Measurements from ENCODE around the gene HK1.

Gene HK1

GRCh38 chr10:69406816-69407580 is 128.7 kb downstream of the HK1 start:
- ChIA-PET CTCF (interaction anchor here (0.6 to 4.3 kb wide), 20 partner anchors 9 to 307 kb away, joined by 3 to 49 read pairs (median 4); no protein-coding TSS in a partner anchor), POLR2A (interaction anchor here (0.6 to 0.8 kb wide), 2 partner anchors 178 to 297 kb away, joined by 3 to 4 read pairs; no protein-coding TSS in a partner anchor)
- H3K27ac ChIP-seq (ENCODE audit: insufficient read depth in 1 of 2, low read depth in 1 of 2, low read length in 2 of 2, poor library complexity in 1 of 2, severe bottlenecking in 2 of 2) = no peak overlapping the region
- WGBS (ENCODE audit: insufficient coverage) = 90% methylated on average over 5 of the region's 6 CpGs
- H3K4me3 ChIP-seq (ENCODE audit: control insufficient read depth in 1 of 7, extremely low read depth in 1 of 7, insufficient read depth in 4 of 7, low read depth in 2 of 7, low read length in 6 of 7) = no peak overlapping the region
- H3K9me3 ChIP-seq (ENCODE audit: control extremely low read depth in 1 of 5, control insufficient read depth in 4 of 5, insufficient read depth in 2 of 5, low read depth in 1 of 5, low read length in 4 of 5) = no peaks in the 10 kb centered on the region
- peaks cover 0 to 18% (median 13%) of the 10 kb centered on the region in 4 experiments for H3K4me1 ChIP-seq (ENCODE audit: control extremely low read depth in 1 of 4, control insufficient read depth in 4 of 4, insufficient read depth in 4 of 4, low read length in 3 of 4)
- H3K27me3 ChIP-seq (replicated peaks in 2 of 5; ENCODE audit: control insufficient read depth in 4 of 5, insufficient read depth in 5 of 5, low read length in 4 of 5) = no peaks in the 10 kb centered on the region
- peaks cover 2 to 13% (median 4%) of the 10 kb centered on the region in 4 experiments for H3K36me3 ChIP-seq (ENCODE audit: control insufficient read depth in 4 of 4, insufficient read depth in 4 of 4, low read length in 3 of 4)
- no peak for DNase-seq

- Histone ChIP-seq H3K9me3 (ENCODE audit: control extremely low read depth in 1 of 5, control insufficient read depth in 4 of 5, insufficient read depth in 2 of 5, low read depth in 1 of 5, low read length in 4 of 5) (no peaks in the 10 kb centered on the region), H3K36me3 (ENCODE audit: control insufficient read depth in 4 of 4, insufficient read depth in 4 of 4, low read length in 3 of 4) (peaks cover under 1 to 9% (median 4%) of the 10 kb centered on the region in 4 experiments), H3K27ac (ENCODE audit: insufficient read depth in 1 of 2, low read depth in 1 of 2, low read length in 2 of 2, poor library complexity in 1 of 2, severe bottlenecking in 2 of 2) (no peak overlapping the region), H3K4me3 (ENCODE audit: control insufficient read depth in 1 of 7, extremely low read depth in 1 of 7, insufficient read depth in 4 of 7, low read depth in 2 of 7, low read length in 6 of 7) (peak overlapping the region in 1 of 7 experiments; percentile 60), H3K4me1 (ENCODE audit: control extremely low read depth in 1 of 4, control insufficient read depth in 4 of 4, insufficient read depth in 4 of 4, low read length in 3 of 4) (peaks cover 0 to 20% (median 13%) of the 10 kb centered on the region in 4 experiments), H3K27me3 (replicated peaks in 2 of 5; ENCODE audit: control insufficient read depth in 4 of 5, insufficient read depth in 5 of 5, low read length in 4 of 5) (no peaks in the 10 kb centered on the region)
- ChIA-PET CTCF (interaction anchor here (0.5 to 4.3 kb wide), 31 partner anchors 10 to 1229 kb away, joined by 3 to 49 read pairs (median 4); no protein-coding TSS in a partner anchor), POLR2A (interaction anchor here (0.5 to 0.8 kb wide), 3 partner anchors 168 to 296 kb away, joined by 3 to 4 read pairs (median 3); no protein-coding TSS in a partner anchor)
- 56% methylated on average over 11 of the region's 14 CpGs for WGBS (ENCODE audit: insufficient coverage)
- DNase-seq = peak; percentile 42 to 73 (median 70)
These were observed 129.5 kb downstream of the HK1 start for GRCh38 chr10:69407621-69408301.

DNA sequence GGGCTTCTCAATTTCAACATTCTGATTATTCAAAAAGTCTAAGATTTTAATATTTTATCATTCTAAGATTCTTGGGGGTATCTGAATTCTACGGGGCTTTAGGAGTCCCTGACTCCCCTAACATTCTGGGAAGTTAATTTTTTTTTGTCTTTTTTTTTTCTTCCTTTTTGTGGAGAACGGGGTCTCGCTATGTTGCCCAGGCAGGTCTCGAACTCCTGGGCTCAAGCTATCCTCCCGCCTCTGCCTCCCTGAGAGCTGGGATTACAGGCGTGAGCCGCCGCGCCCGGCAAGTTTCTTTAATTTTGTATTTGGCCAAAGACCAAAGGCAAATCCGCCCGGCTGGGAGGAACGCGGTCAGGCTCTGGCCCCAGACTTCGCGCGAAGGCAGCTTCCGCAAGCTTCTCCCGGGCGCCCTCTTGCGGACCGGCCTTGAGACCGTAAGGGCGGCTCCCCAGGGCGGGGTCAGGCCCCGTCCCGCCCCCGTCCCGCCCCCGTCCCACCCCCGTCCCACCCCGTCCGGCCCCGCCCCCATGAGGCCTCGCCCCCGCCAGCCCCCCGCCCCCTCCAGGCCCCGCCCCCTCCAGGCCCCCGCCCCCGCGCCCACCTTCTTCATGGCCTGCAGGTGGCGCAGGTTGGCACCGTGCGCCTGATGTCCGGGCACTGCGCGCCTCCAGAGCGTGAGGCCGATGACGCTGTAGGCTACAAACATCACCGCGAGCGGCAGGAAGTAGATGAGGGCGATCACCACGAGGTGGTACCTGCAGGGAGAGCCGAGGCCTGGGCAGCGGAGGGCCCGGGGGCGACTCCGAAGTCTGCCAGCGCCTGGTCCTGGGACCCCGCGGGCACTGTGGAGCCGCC is 130.3 kb downstream of the HK1 start:
- no peak overlapping the region for H3K27ac ChIP-seq (ENCODE audit: insufficient read depth in 1 of 2, low read depth in 1 of 2, low read length in 2 of 2, poor library complexity in 1 of 2, severe bottlenecking in 2 of 2)
- H3K36me3 ChIP-seq (ENCODE audit: control insufficient read depth in 4 of 4, insufficient read depth in 4 of 4, low read length in 3 of 4) = peaks cover 0 to 4% (median 2%) of the 10 kb centered on the region in 4 experiments
- ChIA-PET CTCF (interaction anchor here (0.5 to 4.3 kb wide), 20 partner anchors 10 to 1230 kb away, joined by 3 to 49 read pairs (median 4); no protein-coding TSS in a partner anchor), POLR2A (interaction anchor here (0.5 kb wide), 1 partner anchor 169 kb away, joined by 3 read pairs; no protein-coding TSS in a partner anchor)
- peaks cover 0 to 20% (median 13%) of the 10 kb centered on the region in 4 experiments for H3K4me1 ChIP-seq (ENCODE audit: control extremely low read depth in 1 of 4, control insufficient read depth in 4 of 4, insufficient read depth in 4 of 4, low read length in 3 of 4)
- DNase-seq = peak; percentile 91 to 95 (median 95)
- WGBS (ENCODE audit: insufficient coverage) = 1% methylated on average over 28 of the region's 64 CpGs
- H3K9me3 ChIP-seq (ENCODE audit: control extremely low read depth in 1 of 5, control insufficient read depth in 4 of 5, insufficient read depth in 2 of 5, low read depth in 1 of 5, low read length in 4 of 5) = no peaks in the 10 kb centered on the region
- peak overlapping the region in 4 of 7 experiments; percentile 29 to 62 (median 46) for H3K4me3 ChIP-seq (ENCODE audit: control insufficient read depth in 1 of 7, extremely low read depth in 1 of 7, insufficient read depth in 4 of 7, low read depth in 2 of 7, low read length in 6 of 7)
- no peaks in the 10 kb centered on the region for H3K27me3 ChIP-seq (replicated peaks in 2 of 5; ENCODE audit: control insufficient read depth in 4 of 5, insufficient read depth in 5 of 5, low read length in 4 of 5)

- Histone ChIP-seq H3K4me1 (ENCODE audit: control extremely low read depth in 1 of 4, control insufficient read depth in 4 of 4, insufficient read depth in 4 of 4, low read length in 3 of 4) (peaks cover 0 to 20% (median 13%) of the 10 kb centered on the region in 4 experiments), H3K27ac (ENCODE audit: insufficient read depth in 1 of 2, low read depth in 1 of 2, low read length in 2 of 2, poor library complexity in 1 of 2, severe bottlenecking in 2 of 2) (no peak overlapping the region), H3K9me3 (ENCODE audit: control extremely low read depth in 1 of 5, control insufficient read depth in 4 of 5, insufficient read depth in 2 of 5, low read depth in 1 of 5, low read length in 4 of 5) (no peaks in the 10 kb centered on the region), H3K36me3 (ENCODE audit: control insufficient read depth in 4 of 4, insufficient read depth in 4 of 4, low read length in 3 of 4) (peaks cover 0 to 2% (median under 1%) of the 10 kb centered on the region in 4 experiments), H3K4me3 (ENCODE audit: control insufficient read depth in 1 of 7, extremely low read depth in 1 of 7, insufficient read depth in 4 of 7, low read depth in 2 of 7, low read length in 6 of 7) (peak overlapping the region in 2 of 7 experiments; percentile 51 to 62), H3K27me3 (replicated peaks in 2 of 5; ENCODE audit: control insufficient read depth in 4 of 5, insufficient read depth in 5 of 5, low read length in 4 of 5) (no peaks in the 10 kb centered on the region)
- CTCF ChIA-PET = interaction anchor here (1.1 to 2.9 kb wide), 3 partner anchors 15 to 226 kb away, joined by 3 to 29 read pairs (median 6); no protein-coding TSS in a partner anchor
- POLR2A ChIA-PET = no interaction called here
- DNase-seq = no peak
- 6% methylated on average over 3 of the region's 7 CpGs for WGBS (ENCODE audit: insufficient coverage)
These were observed 130.8 kb downstream of the HK1 start for GRCh38 chr10:69409176-69409495.

DNA sequence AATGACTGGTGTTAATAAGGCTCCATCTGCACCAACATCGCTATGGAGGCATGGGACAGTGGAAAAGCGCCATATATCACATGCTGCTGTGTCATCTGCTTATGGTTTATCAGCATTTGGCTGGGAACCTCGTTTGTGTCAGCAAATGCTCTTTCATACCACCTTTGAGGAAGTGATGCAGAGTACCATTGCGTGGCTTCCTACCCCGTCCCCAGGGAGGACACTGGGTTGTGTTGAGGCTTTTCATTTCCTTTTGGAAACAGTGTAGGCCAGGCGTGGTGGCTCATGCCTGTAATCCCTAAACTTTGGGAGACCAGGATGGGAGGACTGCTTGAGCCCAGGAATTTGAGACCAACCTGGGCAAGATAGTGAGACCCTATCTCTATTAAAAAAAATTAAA is 131.7 kb downstream of the HK1 start:
- 51% methylated on average over 6 of the region's 6 CpGs for WGBS (ENCODE audit: insufficient coverage)
- no peak overlapping the region for H3K27ac ChIP-seq (ENCODE audit: insufficient read depth in 1 of 2, low read depth in 1 of 2, low read length in 2 of 2, poor library complexity in 1 of 2, severe bottlenecking in 2 of 2)
- CTCF ChIA-PET = interaction anchor here (0.7 to 2.0 kb wide), 2 partner anchors 97 to 228 kb away, joined by 4 to 14 read pairs; no protein-coding TSS in a partner anchor

DNA sequence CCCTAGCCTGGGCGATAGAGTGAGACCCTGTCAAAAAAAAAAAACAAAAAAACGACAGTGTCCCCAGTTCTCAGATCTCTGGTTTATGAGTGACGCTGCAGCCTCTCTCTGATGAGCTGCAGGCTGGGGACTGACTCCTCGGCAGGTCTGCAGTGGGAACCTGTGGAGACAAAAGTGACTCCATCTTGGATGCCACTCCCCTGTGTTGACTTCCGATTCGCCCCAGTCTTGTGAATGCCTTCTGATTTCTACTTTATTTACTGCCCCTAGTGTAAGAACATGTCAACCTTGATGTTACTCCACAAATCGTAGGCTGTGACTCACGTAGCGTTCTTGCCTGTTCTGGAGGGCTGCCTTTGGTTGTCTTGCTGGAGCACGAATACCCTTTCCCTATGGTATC is 132.2 kb downstream of the HK1 start:
- no peak overlapping the region for H3K27ac ChIP-seq (ENCODE audit: insufficient read depth in 1 of 2, low read depth in 1 of 2, low read length in 2 of 2, poor library complexity in 1 of 2, severe bottlenecking in 2 of 2)
- H3K27me3 ChIP-seq (replicated peaks in 2 of 5; ENCODE audit: control insufficient read depth in 4 of 5, insufficient read depth in 5 of 5, low read length in 4 of 5) = no peaks in the 10 kb centered on the region
- H3K4me1 ChIP-seq (ENCODE audit: control extremely low read depth in 1 of 4, control insufficient read depth in 4 of 4, insufficient read depth in 4 of 4, low read length in 3 of 4) = peaks cover 0 to 20% (median 13%) of the 10 kb centered on the region in 4 experiments
- H3K9me3 ChIP-seq (ENCODE audit: control extremely low read depth in 1 of 5, control insufficient read depth in 4 of 5, insufficient read depth in 2 of 5, low read depth in 1 of 5, low read length in 4 of 5) = no peaks in the 10 kb centered on the region
- H3K4me3 ChIP-seq (ENCODE audit: control insufficient read depth in 1 of 7, extremely low read depth in 1 of 7, insufficient read depth in 4 of 7, low read depth in 2 of 7, low read length in 6 of 7) = no peak overlapping the region
- ChIA-PET POLR2A (no interaction called here), CTCF (interaction anchor here (0.7 to 2.0 kb wide), 3 partner anchors 28 to 228 kb away, joined by 3 to 14 read pairs (median 4); no protein-coding TSS in a partner anchor)
- WGBS (ENCODE audit: insufficient coverage) = 98% methylated on average over 9 of the region's 10 CpGs
- H3K36me3 ChIP-seq (ENCODE audit: control insufficient read depth in 4 of 4, insufficient read depth in 4 of 4, low read length in 3 of 4) = no peaks in the 10 kb centered on the region
- no peak for DNase-seq

More for the DNA sequence above, 131.7 kb downstream of the HK1 start:
- Histone ChIP-seq H3K4me3 (ENCODE audit: control insufficient read depth in 1 of 7, extremely low read depth in 1 of 7, insufficient read depth in 4 of 7, low read depth in 2 of 7, low read length in 6 of 7) (no peak overlapping the region), H3K27me3 (replicated peaks in 2 of 5; ENCODE audit: control insufficient read depth in 4 of 5, insufficient read depth in 5 of 5, low read length in 4 of 5) (no peaks in the 10 kb centered on the region), H3K36me3 (ENCODE audit: control insufficient read depth in 4 of 4, insufficient read depth in 4 of 4, low read length in 3 of 4) (no peaks in the 10 kb centered on the region), H3K9me3 (ENCODE audit: control extremely low read depth in 1 of 5, control insufficient read depth in 4 of 5, insufficient read depth in 2 of 5, low read depth in 1 of 5, low read length in 4 of 5) (no peaks in the 10 kb centered on the region), H3K4me1 (ENCODE audit: control extremely low read depth in 1 of 4, control insufficient read depth in 4 of 4, insufficient read depth in 4 of 4, low read length in 3 of 4) (peaks cover 0 to 20% (median 13%) of the 10 kb centered on the region in 4 experiments)
- peak; percentile 35 to 72 (median 51) for DNase-seq
- POLR2A ChIA-PET = no interaction called here

Data from common myeloid progenitor, CD34-positive (primary cell).